HG02678 (cell line): Measurements from ENCODE around the gene NIPBL.
"Not testable (repeated sequence)": the region's sequence is repeated elsewhere in the genome, so short reads cannot be mapped to it uniquely, and the experiment has no call there.

Experiments used
- ATAC-seq: cut with Tn5 transposase; IDR thresholded peaks from one replicate; pipeline ENCODE4 v1.9.1; 2021; ENCODE audit warnings: mild to moderate bottlenecking, moderate library complexity; ENCODE audit not compliant: unreplicated experiment

Gene NIPBL

GRCh38 chr5:36900283-36900682 is 23.7 kb downstream of the NIPBL start:
- ATAC-seq = no peak

GRCh38 chr5:36901077-36901476 is 24.5 kb downstream of the NIPBL start:
- not testable (repeated sequence) for ATAC-seq

GRCh38 chr5:36901856-36902255 is 25.3 kb downstream of the NIPBL start:
- no peak for ATAC-seq

- no peak for ATAC-seq
Measured at GRCh38 chr5:36902353-36902752, 25.8 kb downstream of the NIPBL start.

- no peak for ATAC-seq
Measured at GRCh38 chr5:36904677-36905076, 28.1 kb downstream of the NIPBL start.

GRCh38 chr5:36908544-36909260 is 32.1 kb downstream of the NIPBL start:
- no peak for ATAC-seq

- no peak for ATAC-seq
Measured at GRCh38 chr5:36915653-36916052, 39.1 kb downstream of the NIPBL start.

GRCh38 chr5:36916614-36917013 is 40.0 kb downstream of the NIPBL start:
- not testable (repeated sequence) for ATAC-seq

- ATAC-seq = not testable (repeated sequence)
Measured at GRCh38 chr5:36917358-36917757, 40.8 kb downstream of the NIPBL start.

- no peak for ATAC-seq
Measured at GRCh38 chr5:36919238-36919637, 42.7 kb downstream of the NIPBL start.

GRCh38 chr5:36919650-36920049 is 43.1 kb downstream of the NIPBL start:
- ATAC-seq = no peak

GRCh38 chr5:36928947-36929346 is 52.4 kb downstream of the NIPBL start:
- ATAC-seq = no peak

- no peak for ATAC-seq
Measured at GRCh38 chr5:36929438-36929837, 52.9 kb downstream of the NIPBL start.

- no peak for ATAC-seq
Measured at GRCh38 chr5:36932056-36932455, 55.5 kb downstream of the NIPBL start.

- ATAC-seq = no peak
Measured at GRCh38 chr5:36932699-36933098, 56.1 kb downstream of the NIPBL start.

GRCh38 chr5:36934740-36935356 is 58.3 kb downstream of the NIPBL start:
- ATAC-seq = no peak

GRCh38 chr5:36935805-36936204 is 59.2 kb downstream of the NIPBL start:
- ATAC-seq = no peak

- ATAC-seq = no peak
Measured at GRCh38 chr5:36936309-36936708, 59.7 kb downstream of the NIPBL start.

- ATAC-seq = no peak
Measured at GRCh38 chr5:36938129-36938528, 61.6 kb downstream of the NIPBL start.

- ATAC-seq = no peak
Measured at GRCh38 chr5:36939969-36940858, 63.6 kb downstream of the NIPBL start.

- no peak for ATAC-seq
Measured at GRCh38 chr5:36943584-36943983, 67.0 kb downstream of the NIPBL start.

GRCh38 chr5:36944024-36944423 is 67.5 kb downstream of the NIPBL start:
- ATAC-seq = no peak
